ENCODE results near the gene MBD5. TPM values are rescaled to one million over a fixed set of nuclear protein-coding genes. Genes with fewer than 3 reads are reported as not detected.

The MBD5 gene
- total RNA-seq, 6 experiments from 2014 or later: 7.9 to 15.6 (median 11.9) TPM

- Histone ChIP-seq H3K4me3 (no peak overlapping the region), H3K27ac (no peak overlapping the region), H3K9me3 (no peaks in the 10 kb centered on the region), H3K4me1 (no peaks in the 10 kb centered on the region), H3K27me3 (no peaks in the 10 kb centered on the region), H3K36me3 (no peaks in the 10 kb centered on the region)
- intact Hi-C loops (cut with DNase I): no loop called here
- no peak for DNase-seq
- 41% methylated on average over 3 of the region's 3 CpGs for WGBS (ENCODE audit: insufficient coverage, low coverage, low lambda C conversion rate, missing lambda C conversion rate)
- ATAC-seq: no peak
- TF ChIP-seq CTCF (IDR thresholded peaks at IDR 0.05): no peak
- no peak for TF ChIP-seq POLR2A (IDR thresholded peaks at IDR 0.05)
Measured at GRCh38 chr2:148301362-148301761, 280.5 kb downstream of the MBD5 start.

- Histone ChIP-seq H3K4me3 (no peak overlapping the region), H3K27me3 (no peaks in the 10 kb centered on the region), H3K4me1 (no peaks in the 10 kb centered on the region), H3K36me3 (no peaks in the 10 kb centered on the region), H3K27ac (no peak overlapping the region), H3K9me3 (no peaks in the 10 kb centered on the region)
- intact Hi-C loops (cut with DNase I): no loop called here
- TF ChIP-seq CTCF (IDR thresholded peaks at IDR 0.05): no peak
- no peak for TF ChIP-seq POLR2A (IDR thresholded peaks at IDR 0.05)
- DNase-seq: no peak
- no peak for ATAC-seq
- WGBS (ENCODE audit: insufficient coverage, low coverage, low lambda C conversion rate, missing lambda C conversion rate): 93% methylated on average over 4 of the region's 4 CpGs
Measured at GRCh38 chr2:148302526-148302925, 281.6 kb downstream of the MBD5 start.

- H3K27ac ChIP-seq: no peak overlapping the region
- no peaks in the 10 kb centered on the region for H3K36me3 ChIP-seq
- ATAC-seq (no peak), DNase-seq (no peak)
- no peaks in the 10 kb centered on the region for H3K4me1 ChIP-seq
- TF ChIP-seq CTCF (IDR thresholded peaks at IDR 0.05) (no peak), POLR2A (IDR thresholded peaks at IDR 0.05) (no peak)
- H3K9me3 ChIP-seq: no peaks in the 10 kb centered on the region
- no peaks in the 10 kb centered on the region for H3K27me3 ChIP-seq
- WGBS (ENCODE audit: insufficient coverage, low coverage, low lambda C conversion rate, missing lambda C conversion rate): 96% methylated on average over 2 of the region's 2 CpGs
- no peak overlapping the region for H3K4me3 ChIP-seq
- intact Hi-C loops (cut with DNase I): no loop called here
Measured at GRCh38 chr2:148303161-148303560, 282.3 kb downstream of the MBD5 start.

GRCh38 chr2:148305476-148305875, 284.6 kb downstream of the MBD5 start:
- WGBS (ENCODE audit: insufficient coverage, low coverage, low lambda C conversion rate, missing lambda C conversion rate): 91% methylated on average over 5 of the region's 5 CpGs
- intact Hi-C loops (cut with DNase I): no loop called here
- no peaks in the 10 kb centered on the region for H3K9me3 ChIP-seq
- DNase-seq (no peak), ATAC-seq (no peak)
- no peak overlapping the region for H3K27ac ChIP-seq
- H3K36me3 ChIP-seq: no peaks in the 10 kb centered on the region
- no peaks in the 10 kb centered on the region for H3K4me1 ChIP-seq
- no peak overlapping the region for H3K4me3 ChIP-seq
- no peak for TF ChIP-seq POLR2A (IDR thresholded peaks at IDR 0.05)
- no peak for TF ChIP-seq CTCF (IDR thresholded peaks at IDR 0.05)
- no peaks in the 10 kb centered on the region for H3K27me3 ChIP-seq

- WGBS (ENCODE audit: insufficient coverage, low coverage, low lambda C conversion rate, missing lambda C conversion rate): 100% methylated on average over 2 of the region's 2 CpGs
- ATAC-seq: no peak
- no peak for DNase-seq
- H3K27me3 ChIP-seq: no peaks in the 10 kb centered on the region
- no peaks in the 10 kb centered on the region for H3K36me3 ChIP-seq
- H3K27ac ChIP-seq: no peak overlapping the region
- TF ChIP-seq POLR2A (IDR thresholded peaks at IDR 0.05): no peak
- TF ChIP-seq CTCF (IDR thresholded peaks at IDR 0.05): no peak
- no peak overlapping the region for H3K4me3 ChIP-seq
- H3K4me1 ChIP-seq: no peaks in the 10 kb centered on the region
- no peaks in the 10 kb centered on the region for H3K9me3 ChIP-seq
- intact Hi-C loops (cut with DNase I): no loop called here
Measured at GRCh38 chr2:148306027-148306426, 285.1 kb downstream of the MBD5 start.
